ENCODE measurements around the gene RAI1.

DNA sequence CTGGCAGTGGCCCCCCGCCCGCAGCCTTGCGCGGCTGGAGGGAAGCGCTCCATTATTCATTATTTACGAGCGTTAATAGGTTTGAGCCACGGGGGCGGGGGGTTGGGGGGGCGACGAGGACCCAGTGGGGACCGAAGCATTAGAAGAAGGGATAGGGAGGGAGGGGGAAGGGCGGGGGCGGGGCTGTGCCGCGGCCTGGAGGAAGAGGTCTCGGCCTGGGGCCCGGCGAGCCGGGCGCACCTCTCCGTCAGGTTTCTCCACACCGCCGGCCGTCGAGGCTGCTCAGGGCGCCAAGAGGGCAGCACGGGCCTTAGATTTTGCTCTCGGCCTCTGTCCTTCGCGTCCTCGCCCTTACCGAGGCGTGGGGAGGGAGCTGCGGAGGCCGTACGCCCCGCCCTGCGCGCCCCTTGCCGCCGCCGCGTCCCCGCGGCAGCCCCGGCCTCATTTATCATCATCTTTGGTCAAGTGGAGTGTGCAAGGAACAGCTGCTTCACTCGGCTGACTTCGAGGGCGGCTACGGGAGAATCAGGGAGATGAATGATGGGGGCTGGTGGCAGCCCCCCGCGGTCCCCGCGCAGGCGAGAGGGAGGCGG, 101.4 kb downstream of the RAI1 start:
- TF ChIP-seq REL (CRISPR knock-in tag; conservative IDR thresholded peaks at IDR 0.05) (no peak), PHB2 (IDR thresholded peaks at IDR 0.05; ENCODE audit: partially characterized antibody) (no peak), POLR2A (IDR thresholded peaks at IDR 0.05; ENCODE audit: insufficient read depth in 1 of 2, low read depth in 2 of 2, low read length in 2 of 2) (no peak), HDAC2 (CRISPR knock-in tag; IDR thresholded peaks at IDR 0.05) (no peak), PRDM4 (CRISPR knock-in tag; IDR thresholded peaks at IDR 0.05; ENCODE audit: borderline replicate concordance) (no peak)
- TF ChIP-seq, protein P1, sequence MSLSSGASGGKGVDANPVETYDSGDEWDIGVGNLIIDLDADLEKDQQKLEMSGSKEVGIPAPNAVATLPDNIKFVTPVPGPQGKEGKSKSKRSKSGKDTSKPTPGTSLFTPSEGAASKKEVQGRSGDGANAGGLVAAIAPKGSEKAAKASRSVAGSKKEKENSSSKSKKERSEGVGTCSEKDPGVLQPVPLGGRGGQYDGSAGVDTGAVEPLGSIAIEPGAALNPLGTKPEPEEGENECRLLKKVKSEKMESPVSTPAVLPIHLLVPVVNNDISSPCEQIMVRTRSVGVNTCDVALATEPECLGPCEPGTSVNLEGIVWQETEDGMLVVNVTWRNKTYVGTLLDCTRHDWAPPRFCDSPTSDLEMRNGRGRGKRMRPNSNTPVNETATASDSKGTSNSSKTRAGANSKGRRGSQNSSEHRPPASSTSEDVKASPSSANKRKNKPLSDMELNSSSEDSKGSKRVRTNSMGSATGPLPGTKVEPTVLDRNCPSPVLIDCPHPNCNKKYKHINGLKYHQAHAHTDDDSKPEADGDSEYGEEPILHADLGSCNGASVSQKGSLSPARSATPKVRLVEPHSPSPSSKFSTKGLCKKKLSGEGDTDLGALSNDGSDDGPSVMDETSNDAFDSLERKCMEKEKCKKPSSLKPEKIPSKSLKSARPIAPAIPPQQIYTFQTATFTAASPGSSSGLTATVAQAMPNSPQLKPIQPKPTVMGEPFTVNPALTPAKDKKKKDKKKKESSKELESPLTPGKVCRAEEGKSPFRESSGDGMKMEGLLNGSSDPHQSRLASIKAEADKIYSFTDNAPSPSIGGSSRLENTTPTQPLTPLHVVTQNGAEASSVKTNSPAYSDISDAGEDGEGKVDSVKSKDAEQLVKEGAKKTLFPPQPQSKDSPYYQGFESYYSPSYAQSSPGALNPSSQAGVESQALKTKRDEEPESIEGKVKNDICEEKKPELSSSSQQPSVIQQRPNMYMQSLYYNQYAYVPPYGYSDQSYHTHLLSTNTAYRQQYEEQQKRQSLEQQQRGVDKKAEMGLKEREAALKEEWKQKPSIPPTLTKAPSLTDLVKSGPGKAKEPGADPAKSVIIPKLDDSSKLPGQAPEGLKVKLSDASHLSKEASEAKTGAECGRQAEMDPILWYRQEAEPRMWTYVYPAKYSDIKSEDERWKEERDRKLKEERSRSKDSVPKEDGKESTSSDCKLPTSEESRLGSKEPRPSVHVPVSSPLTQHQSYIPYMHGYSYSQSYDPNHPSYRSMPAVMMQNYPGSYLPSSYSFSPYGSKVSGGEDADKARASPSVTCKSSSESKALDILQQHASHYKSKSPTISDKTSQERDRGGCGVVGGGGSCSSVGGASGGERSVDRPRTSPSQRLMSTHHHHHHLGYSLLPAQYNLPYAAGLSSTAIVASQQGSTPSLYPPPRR (CRISPR knock-in tag; IDR thresholded peaks at IDR 0.05; ENCODE audit: borderline replicate concordance), result no peak
- TF ChIP-seq, protein P2, sequence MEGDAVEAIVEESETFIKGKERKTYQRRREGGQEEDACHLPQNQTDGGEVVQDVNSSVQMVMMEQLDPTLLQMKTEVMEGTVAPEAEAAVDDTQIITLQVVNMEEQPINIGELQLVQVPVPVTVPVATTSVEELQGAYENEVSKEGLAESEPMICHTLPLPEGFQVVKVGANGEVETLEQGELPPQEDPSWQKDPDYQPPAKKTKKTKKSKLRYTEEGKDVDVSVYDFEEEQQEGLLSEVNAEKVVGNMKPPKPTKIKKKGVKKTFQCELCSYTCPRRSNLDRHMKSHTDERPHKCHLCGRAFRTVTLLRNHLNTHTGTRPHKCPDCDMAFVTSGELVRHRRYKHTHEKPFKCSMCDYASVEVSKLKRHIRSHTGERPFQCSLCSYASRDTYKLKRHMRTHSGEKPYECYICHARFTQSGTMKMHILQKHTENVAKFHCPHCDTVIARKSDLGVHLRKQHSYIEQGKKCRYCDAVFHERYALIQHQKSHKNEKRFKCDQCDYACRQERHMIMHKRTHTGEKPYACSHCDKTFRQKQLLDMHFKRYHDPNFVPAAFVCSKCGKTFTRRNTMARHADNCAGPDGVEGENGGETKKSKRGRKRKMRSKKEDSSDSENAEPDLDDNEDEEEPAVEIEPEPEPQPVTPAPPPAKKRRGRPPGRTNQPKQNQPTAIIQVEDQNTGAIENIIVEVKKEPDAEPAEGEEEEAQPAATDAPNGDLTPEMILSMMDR (CRISPR knock-in tag; IDR thresholded peaks at IDR 0.05), result no peak; the same call in 1 of the 2 replicates
- TF ChIP-seq, protein P3, sequence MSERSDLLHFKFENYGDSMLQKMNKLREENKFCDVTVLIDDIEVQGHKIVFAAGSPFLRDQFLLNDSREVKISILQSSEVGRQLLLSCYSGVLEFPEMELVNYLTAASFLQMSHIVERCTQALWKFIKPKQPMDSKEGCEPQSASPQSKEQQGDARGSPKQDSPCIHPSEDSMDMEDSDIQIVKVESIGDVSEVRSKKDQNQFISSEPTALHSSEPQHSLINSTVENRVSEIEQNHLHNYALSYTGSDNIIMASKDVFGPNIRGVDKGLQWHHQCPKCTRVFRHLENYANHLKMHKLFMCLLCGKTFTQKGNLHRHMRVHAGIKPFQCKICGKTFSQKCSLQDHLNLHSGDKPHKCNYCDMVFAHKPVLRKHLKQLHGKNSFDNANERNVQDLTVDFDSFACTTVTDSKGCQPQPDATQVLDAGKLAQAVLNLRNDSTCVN (CRISPR knock-in tag; IDR thresholded peaks at IDR 0.05; ENCODE audit: borderline replicate concordance), result no peak

All from HepG2 (cell line).